ENCODE measurements around the gene ZNF267. TPM values are rescaled to one million over a fixed set of nuclear protein-coding genes. Genes with fewer than 3 reads are reported as not detected.

ZNF267 gene
- total and polyA plus RNA-seq, 2 of the 13 experiments (the other 11 are each of a cell fraction or from before 2014, with no cell fraction given), result 3.0 to 30.0 TPM

DNA sequence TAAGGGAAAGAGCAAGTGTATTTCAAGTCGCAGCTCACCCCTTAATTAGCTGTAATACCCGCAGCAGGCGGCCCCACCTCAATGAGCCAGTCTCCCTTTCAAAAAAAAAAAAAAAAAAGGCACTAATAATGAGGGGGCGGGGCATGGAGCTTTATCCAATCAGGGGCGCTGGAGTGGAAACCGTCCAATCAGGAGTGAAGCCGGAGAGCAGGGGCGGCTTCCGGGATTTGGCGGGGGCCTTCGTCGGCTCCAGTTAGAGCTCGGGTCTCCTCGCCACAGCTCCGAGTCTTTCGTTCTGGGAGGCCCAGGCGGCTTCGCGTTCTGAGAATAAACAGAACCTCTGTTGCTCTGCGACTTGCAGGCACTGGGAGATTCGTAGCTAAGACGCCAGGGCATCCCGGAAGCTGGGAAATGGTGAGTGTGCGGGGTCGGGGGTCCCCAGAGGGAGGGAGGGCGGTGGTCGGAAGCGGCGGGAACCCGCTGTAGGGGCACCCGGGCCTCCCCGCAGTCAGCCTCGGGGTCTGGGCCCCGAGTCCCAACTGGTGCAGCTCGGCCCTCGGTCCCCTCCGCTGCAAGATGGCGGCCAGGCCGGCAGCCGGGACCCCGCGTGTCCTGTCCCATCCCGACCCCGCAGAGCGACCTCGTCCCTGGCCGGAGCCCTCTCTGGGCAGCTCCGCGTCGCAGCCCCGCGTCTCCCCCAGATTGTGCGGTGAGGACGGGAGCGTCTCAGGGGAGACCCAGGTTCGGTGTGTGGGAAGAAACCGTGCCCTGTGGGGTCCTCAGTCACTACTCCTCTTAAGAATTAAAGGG lies at the start of gene ZNF267 (continued):
- TF ChIP-seq ZNF879 (CRISPR knock-in tag; IDR thresholded peaks at IDR 0.05) (peak; percentile 90; the same call in 1 of the 2 replicates), FOXC1 (CRISPR knock-in tag; IDR thresholded peaks at IDR 0.05; ENCODE audit: borderline replicate concordance) (no peak), PCBP2 (optimal IDR thresholded peaks at IDR 0.05; ENCODE audit: low read depth, low read length, poor library complexity, severe bottlenecking) (no peak), PRMT3 (CRISPR knock-in tag; IDR thresholded peaks at IDR 0.05; ENCODE audit: borderline replicate concordance, low read depth) (no peak), RBM39 (IDR thresholded peaks at IDR 0.05; ENCODE audit: low read depth, low read length, poor library complexity, severe bottlenecking) (peak; percentile 43), ZNF577 (CRISPR knock-in tag; IDR thresholded peaks at IDR 0.05; ENCODE audit: borderline replicate concordance, low read depth) (no peak), CBX5 (CRISPR knock-in tag; IDR thresholded peaks at IDR 0.05; ENCODE audit: borderline replicate concordance) (peak; percentile 56; the same call in 1 of the 2 replicates), HNRNPL (IDR thresholded peaks at IDR 0.05; ENCODE audit: low read depth, low read length) (no peak), IRX3 (CRISPR knock-in tag; IDR thresholded peaks at IDR 0.05; ENCODE audit: borderline replicate concordance, low read depth) (no peak), PPARG (CRISPR knock-in tag; conservative IDR thresholded peaks at IDR 0.05) (0 out of 2 replicates have a peak, but pooled peaks have one; percentile 30), ZMAT3 (CRISPR knock-in tag; conservative IDR thresholded peaks at IDR 0.05) (peak; percentile 81), RFXANK (CRISPR knock-in tag; IDR thresholded peaks at IDR 0.05) (0 out of 2 replicates have a peak, but pooled peaks have one; percentile 33), ZKSCAN8 (CRISPR knock-in tag; IDR thresholded peaks at IDR 0.05; ENCODE audit: borderline replicate concordance) (no peak), GABPA (IDR thresholded peaks at IDR 0.05; ENCODE audit: low read depth, low read length) (peak; percentile 43), GABPA (CRISPR knock-in tag; IDR thresholded peaks at IDR 0.05; ENCODE audit: low read depth) (peak; percentile 70), MAF1 (CRISPR knock-in tag; IDR thresholded peaks at IDR 0.05; ENCODE audit: borderline replicate concordance) (no peak)
- TF ChIP-seq, protein P1, sequence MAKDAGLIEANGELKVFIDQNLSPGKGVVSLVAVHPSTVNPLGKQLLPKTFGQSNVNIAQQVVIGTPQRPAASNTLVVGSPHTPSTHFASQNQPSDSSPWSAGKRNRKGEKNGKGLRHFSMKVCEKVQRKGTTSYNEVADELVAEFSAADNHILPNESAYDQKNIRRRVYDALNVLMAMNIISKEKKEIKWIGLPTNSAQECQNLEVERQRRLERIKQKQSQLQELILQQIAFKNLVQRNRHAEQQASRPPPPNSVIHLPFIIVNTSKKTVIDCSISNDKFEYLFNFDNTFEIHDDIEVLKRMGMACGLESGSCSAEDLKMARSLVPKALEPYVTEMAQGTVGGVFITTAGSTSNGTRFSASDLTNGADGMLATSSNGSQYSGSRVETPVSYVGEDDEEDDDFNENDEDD (CRISPR knock-in tag; IDR thresholded peaks at IDR 0.05; ENCODE audit: borderline replicate concordance), result peak; percentile 57; the same call in 1 of the 2 replicates
- TF ChIP-seq, protein P2, sequence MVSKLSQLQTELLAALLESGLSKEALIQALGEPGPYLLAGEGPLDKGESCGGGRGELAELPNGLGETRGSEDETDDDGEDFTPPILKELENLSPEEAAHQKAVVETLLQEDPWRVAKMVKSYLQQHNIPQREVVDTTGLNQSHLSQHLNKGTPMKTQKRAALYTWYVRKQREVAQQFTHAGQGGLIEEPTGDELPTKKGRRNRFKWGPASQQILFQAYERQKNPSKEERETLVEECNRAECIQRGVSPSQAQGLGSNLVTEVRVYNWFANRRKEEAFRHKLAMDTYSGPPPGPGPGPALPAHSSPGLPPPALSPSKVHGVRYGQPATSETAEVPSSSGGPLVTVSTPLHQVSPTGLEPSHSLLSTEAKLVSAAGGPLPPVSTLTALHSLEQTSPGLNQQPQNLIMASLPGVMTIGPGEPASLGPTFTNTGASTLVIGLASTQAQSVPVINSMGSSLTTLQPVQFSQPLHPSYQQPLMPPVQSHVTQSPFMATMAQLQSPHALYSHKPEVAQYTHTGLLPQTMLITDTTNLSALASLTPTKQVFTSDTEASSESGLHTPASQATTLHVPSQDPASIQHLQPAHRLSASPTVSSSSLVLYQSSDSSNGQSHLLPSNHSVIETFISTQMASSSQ (IDR thresholded peaks at IDR 0.05; ENCODE audit: low read depth), result no peak
- TF ChIP-seq, protein P2 (CRISPR knock-in tag; IDR thresholded peaks at IDR 0.05; ENCODE audit: borderline replicate concordance), result peak; percentile 43; the same call in 1 of the 2 replicates
- TF ChIP-seq, protein P3, sequence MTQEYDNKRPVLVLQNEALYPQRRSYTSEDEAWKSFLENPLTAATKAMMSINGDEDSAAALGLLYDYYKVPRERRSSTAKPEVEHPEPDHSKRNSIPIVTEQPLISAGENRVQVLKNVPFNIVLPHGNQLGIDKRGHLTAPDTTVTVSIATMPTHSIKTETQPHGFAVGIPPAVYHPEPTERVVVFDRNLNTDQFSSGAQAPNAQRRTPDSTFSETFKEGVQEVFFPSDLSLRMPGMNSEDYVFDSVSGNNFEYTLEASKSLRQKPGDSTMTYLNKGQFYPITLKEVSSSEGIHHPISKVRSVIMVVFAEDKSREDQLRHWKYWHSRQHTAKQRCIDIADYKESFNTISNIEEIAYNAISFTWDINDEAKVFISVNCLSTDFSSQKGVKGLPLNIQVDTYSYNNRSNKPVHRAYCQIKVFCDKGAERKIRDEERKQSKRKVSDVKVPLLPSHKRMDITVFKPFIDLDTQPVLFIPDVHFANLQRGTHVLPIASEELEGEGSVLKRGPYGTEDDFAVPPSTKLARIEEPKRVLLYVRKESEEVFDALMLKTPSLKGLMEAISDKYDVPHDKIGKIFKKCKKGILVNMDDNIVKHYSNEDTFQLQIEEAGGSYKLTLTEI (CRISPR knock-in tag; conservative IDR thresholded peaks at IDR 0.05), result no peak
- TF ChIP-seq, protein P4, sequence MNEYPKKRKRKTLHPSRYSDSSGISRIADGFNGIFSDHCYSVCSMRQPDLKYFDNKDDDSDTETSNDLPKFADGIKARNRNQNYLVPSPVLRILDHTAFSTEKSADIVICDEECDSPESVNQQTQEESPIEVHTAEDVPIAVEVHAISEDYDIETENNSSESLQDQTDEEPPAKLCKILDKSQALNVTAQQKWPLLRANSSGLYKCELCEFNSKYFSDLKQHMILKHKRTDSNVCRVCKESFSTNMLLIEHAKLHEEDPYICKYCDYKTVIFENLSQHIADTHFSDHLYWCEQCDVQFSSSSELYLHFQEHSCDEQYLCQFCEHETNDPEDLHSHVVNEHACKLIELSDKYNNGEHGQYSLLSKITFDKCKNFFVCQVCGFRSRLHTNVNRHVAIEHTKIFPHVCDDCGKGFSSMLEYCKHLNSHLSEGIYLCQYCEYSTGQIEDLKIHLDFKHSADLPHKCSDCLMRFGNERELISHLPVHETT (CRISPR knock-in tag; conservative IDR thresholded peaks at IDR 0.05), result peak; percentile 34; the same call in 1 of the 2 replicates
